ENCODE measurements around the gene GIGYF2. TPM values are rescaled to one million over a fixed set of nuclear protein-coding genes. Genes with fewer than 3 reads are reported as not detected.

The GIGYF2 gene
- total and polyA plus RNA-seq, 9 donors = 26.4 to 49.4 (median 42.0) TPM

Other genes starting within 250 kb of the GIGYF2 start
- not detected for gene ALPI, start 241.2 kb upstream of the GIGYF2 start, total RNA-seq
- gene ALPI, start 241.2 kb upstream of the GIGYF2 start, polyA plus RNA-seq (ENCODE audit: insufficient read depth in 1 of 8, insufficient read length in 8 of 8, low replicate concordance in 1 of 8) = 1 to 10 TPM in 1 of 8 donors, under 1 TPM in 1, not detected in 6; 0.63 to 3.7 TPM
- gene ECEL1, start 209.5 kb upstream of the GIGYF2 start, total RNA-seq = 0.31 TPM
- under 1 TPM; 0.18 to 0.45 (median 0.33) TPM for gene ECEL1, start 209.5 kb upstream of the GIGYF2 start, polyA plus RNA-seq (ENCODE audit: insufficient read depth in 1 of 8, insufficient read length in 8 of 8, low replicate concordance in 1 of 8)
- 2.6 TPM for gene PRSS56, start 176.9 kb upstream of the GIGYF2 start, total RNA-seq
- gene PRSS56, start 176.9 kb upstream of the GIGYF2 start, polyA plus RNA-seq (ENCODE audit: insufficient read depth in 1 of 8, insufficient read length in 8 of 8, low replicate concordance in 1 of 8) = 1 to 10 TPM; 1.7 to 2.5 (median 2.1) TPM
- gene CHRND, start 171.2 kb upstream of the GIGYF2 start, total RNA-seq = 83.7 TPM
- 100 to 1,000 TPM; 118 to 163 (median 139) TPM for gene CHRND, start 171.2 kb upstream of the GIGYF2 start, polyA plus RNA-seq (ENCODE audit: insufficient read depth in 1 of 8, insufficient read length in 8 of 8, low replicate concordance in 1 of 8)
- 77.7 TPM for gene CHRNG, start 157.6 kb upstream of the GIGYF2 start, total RNA-seq
- 100 to 1,000 TPM in 4 of 8 donors, 10 to 100 TPM in 4; 75.0 to 165 (median 105) TPM for gene CHRNG, start 157.6 kb upstream of the GIGYF2 start, polyA plus RNA-seq (ENCODE audit: insufficient read depth in 1 of 8, insufficient read length in 8 of 8, low replicate concordance in 1 of 8)
- gene TIGD1, start 146.8 kb upstream of the GIGYF2 start, total RNA-seq = 5.1 TPM
- 1 to 10 TPM; 5.2 to 7.6 (median 6.2) TPM for gene TIGD1, start 146.8 kb upstream of the GIGYF2 start, polyA plus RNA-seq (ENCODE audit: insufficient read depth in 1 of 8, insufficient read length in 8 of 8, low replicate concordance in 1 of 8)
- gene EIF4E2, start 146.6 kb upstream of the GIGYF2 start, total RNA-seq = 115 TPM
- gene EIF4E2, start 146.6 kb upstream of the GIGYF2 start, polyA plus RNA-seq (ENCODE audit: insufficient read depth in 1 of 8, insufficient read length in 8 of 8, low replicate concordance in 1 of 8) = 100 to 1,000 TPM; 105 to 135 (median 122) TPM
- 7.0 TPM for gene EFHD1, start 63.7 kb upstream of the GIGYF2 start, total RNA-seq
- gene EFHD1, start 63.7 kb upstream of the GIGYF2 start, polyA plus RNA-seq (ENCODE audit: insufficient read depth in 1 of 8, insufficient read length in 8 of 8, low replicate concordance in 1 of 8) = 10 to 100 TPM; 20.1 to 39.6 (median 28.1) TPM
- not detected for gene KCNJ13, start 79.2 kb downstream of the GIGYF2 start, total RNA-seq
- under 1 TPM in 7 of 8 donors, not detected in 1; 0.12 to 0.90 (median 0.20) TPM for gene KCNJ13, start 79.2 kb downstream of the GIGYF2 start, polyA plus RNA-seq (ENCODE audit: insufficient read depth in 1 of 8, insufficient read length in 8 of 8, low replicate concordance in 1 of 8)
- gene SNORC, start 172.9 kb downstream of the GIGYF2 start, total RNA-seq = 0.80 TPM
- gene SNORC, start 172.9 kb downstream of the GIGYF2 start, polyA plus RNA-seq (ENCODE audit: insufficient read depth in 1 of 8, insufficient read length in 8 of 8, low replicate concordance in 1 of 8) = 1 to 10 TPM in 7 of 8 donors, under 1 TPM in 1; 0.56 to 2.3 (median 1.6) TPM